Measurements from ENCODE around the gene PLCB4. TPM values are rescaled to one million over a fixed set of nuclear protein-coding genes. Genes with fewer than 3 reads are reported as not detected.

Gene PLCB4
- total RNA-seq (not detected), polyA plus RNA-seq (not detected)

GRCh38 chr20:9068841-9069663 lies at the start of gene PLCB4:
Gene PLCB4, plus strand, starts transcription at chr20:9069087. Its CDS starts 238,728 bp downstream, at chr20:9307815.
- no peak for DNase-seq
- H3K36me3 ChIP-seq (ENCODE audit: insufficient read depth, low read length): no peaks in the 10 kb centered on the region
- H3K27ac ChIP-seq (ENCODE audit: low read depth, low read length): no peak within 1 kb of the TSS
- no peaks in the 10 kb centered on the region for H3K27me3 ChIP-seq (ENCODE audit: insufficient read depth, low read length)
- Mint-ChIP-seq H3K4me3 (peak within 1 kb of the TSS in 1 of 8 donors; percentile 29), H3K4me1 (peaks cover 1 to 5% (median 3%) of the 10 kb centered on the region in 4 donors), H3K9me3 (peaks cover 0 to 22% (median 6%) of the 10 kb centered on the region in 8 donors), H3K27me3 (peaks cover 7 to 12% of the 10 kb centered on the region in 2 donors), H3K27ac (no peak within 1 kb of the TSS), H3K36me3 (no peaks in the 10 kb centered on the region)
- no peaks in the 10 kb centered on the region for H3K4me1 ChIP-seq (ENCODE audit: insufficient read depth, low read length)
- intact Hi-C loops (cut with micrococcal nuclease): no loop called here
- ChIA-PET CTCF (ENCODE audit: partially characterized antibody) (no interaction called here), POLR2A (ENCODE audit: partially characterized antibody) (no interaction called here)
- no peaks in the 10 kb centered on the region for H3K9me3 ChIP-seq (ENCODE audit: control insufficient read depth in 1 of 2, low read length in 2 of 2)
- H3K4me3 ChIP-seq (ENCODE audit: low read length in 2 of 2): no peak within 1 kb of the TSS

GRCh38 chr20:9019833-9020232 lies 49.1 kb upstream of the PLCB4 start:
- H3K27ac Mint-ChIP-seq: no peak overlapping the region
- ChIA-PET CTCF (ENCODE audit: partially characterized antibody) (no interaction called here), POLR2A (ENCODE audit: partially characterized antibody) (no interaction called here)
- no peaks in the 10 kb centered on the region for H3K27me3 ChIP-seq (ENCODE audit: insufficient read depth, low read length)
- no peaks in the 10 kb centered on the region for H3K27me3 Mint-ChIP-seq
- no peaks in the 10 kb centered on the region for H3K36me3 ChIP-seq (ENCODE audit: insufficient read depth, low read length)
- no peak for DNase-seq
- no peaks in the 10 kb centered on the region for H3K4me1 ChIP-seq (ENCODE audit: insufficient read depth, low read length)
- intact Hi-C loops (cut with micrococcal nuclease): no loop called here
- H3K9me3 ChIP-seq (ENCODE audit: control insufficient read depth in 1 of 2, low read length in 2 of 2): no peaks in the 10 kb centered on the region
- H3K27ac ChIP-seq (ENCODE audit: low read depth, low read length): no peak overlapping the region
- no peak overlapping the region for H3K4me3 Mint-ChIP-seq
- H3K36me3 Mint-ChIP-seq: no peaks in the 10 kb centered on the region
- H3K4me1 Mint-ChIP-seq: no peaks in the 10 kb centered on the region
- no peak overlapping the region for H3K4me3 ChIP-seq (ENCODE audit: low read length in 2 of 2)
- H3K9me3 Mint-ChIP-seq: peaks cover 0 to 8% (median 3%) of the 10 kb centered on the region in 8 donors

- H3K4me3 ChIP-seq (ENCODE audit: low read length in 2 of 2): no peak overlapping the region
- CTCF ChIA-PET (ENCODE audit: partially characterized antibody): no interaction called here
- intact Hi-C loops (cut with micrococcal nuclease): no loop called here
These were observed 47.7 kb upstream of the PLCB4 start for GRCh38 chr20:9021216-9021615.

GRCh38 chr20:9021699-9022098 lies 47.2 kb upstream of the PLCB4 start:
- Mint-ChIP-seq H3K36me3 (no peaks in the 10 kb centered on the region), H3K27ac (no peak overlapping the region), H3K27me3 (no peaks in the 10 kb centered on the region), H3K9me3 (peaks cover 0 to 14% (median 3%) of the 10 kb centered on the region in 8 donors), H3K4me3 (no peak overlapping the region), H3K4me1 (no peaks in the 10 kb centered on the region)
- Histone ChIP-seq H3K9me3 (ENCODE audit: control insufficient read depth in 1 of 2, low read length in 2 of 2) (no peaks in the 10 kb centered on the region), H3K27ac (ENCODE audit: low read depth, low read length) (no peak overlapping the region), H3K27me3 (ENCODE audit: insufficient read depth, low read length) (no peaks in the 10 kb centered on the region), H3K36me3 (ENCODE audit: insufficient read depth, low read length) (no peaks in the 10 kb centered on the region), H3K4me3 (ENCODE audit: low read length in 2 of 2) (no peak overlapping the region), H3K4me1 (ENCODE audit: insufficient read depth, low read length) (no peaks in the 10 kb centered on the region)
- intact Hi-C loops (cut with micrococcal nuclease): no loop called here
- POLR2A ChIA-PET (ENCODE audit: partially characterized antibody): no interaction called here
- no peak for DNase-seq
- CTCF ChIA-PET (ENCODE audit: partially characterized antibody): no interaction called here

More at GRCh38 chr20:9021216-9021615, 47.7 kb upstream of the PLCB4 start:
- Histone ChIP-seq H3K9me3 (ENCODE audit: control insufficient read depth in 1 of 2, low read length in 2 of 2) (no peaks in the 10 kb centered on the region), H3K4me1 (ENCODE audit: insufficient read depth, low read length) (no peaks in the 10 kb centered on the region), H3K27me3 (ENCODE audit: insufficient read depth, low read length) (no peaks in the 10 kb centered on the region), H3K27ac (ENCODE audit: low read depth, low read length) (no peak overlapping the region), H3K36me3 (ENCODE audit: insufficient read depth, low read length) (no peaks in the 10 kb centered on the region)
- POLR2A ChIA-PET (ENCODE audit: partially characterized antibody): no interaction called here
- no peaks in the 10 kb centered on the region for H3K36me3 Mint-ChIP-seq
- no peaks in the 10 kb centered on the region for H3K27me3 Mint-ChIP-seq
- DNase-seq: no peak
- no peak overlapping the region for H3K27ac Mint-ChIP-seq
- H3K4me3 Mint-ChIP-seq: no peak overlapping the region
- H3K4me1 Mint-ChIP-seq: no peaks in the 10 kb centered on the region
- H3K9me3 Mint-ChIP-seq: peaks cover 0 to 14% (median 3%) of the 10 kb centered on the region in 8 donors

GRCh38 chr20:9022376-9022775 lies 46.5 kb upstream of the PLCB4 start:
- no peaks in the 10 kb centered on the region for H3K36me3 ChIP-seq (ENCODE audit: insufficient read depth, low read length)
- no peaks in the 10 kb centered on the region for H3K4me1 ChIP-seq (ENCODE audit: insufficient read depth, low read length)
- no peak overlapping the region for H3K27ac ChIP-seq (ENCODE audit: low read depth, low read length)
- no peak overlapping the region for H3K4me3 ChIP-seq (ENCODE audit: low read length in 2 of 2)
- DNase-seq: no peak
- peaks cover 0 to 16% (median 4%) of the 10 kb centered on the region in 8 donors for H3K9me3 Mint-ChIP-seq
- POLR2A ChIA-PET (ENCODE audit: partially characterized antibody): no interaction called here
- H3K36me3 Mint-ChIP-seq: no peaks in the 10 kb centered on the region
- CTCF ChIA-PET (ENCODE audit: partially characterized antibody): no interaction called here
- H3K4me1 Mint-ChIP-seq: no peaks in the 10 kb centered on the region
- H3K27me3 ChIP-seq (ENCODE audit: insufficient read depth, low read length): no peaks in the 10 kb centered on the region
- H3K27me3 Mint-ChIP-seq: no peaks in the 10 kb centered on the region
- intact Hi-C loops (cut with micrococcal nuclease): no loop called here
- H3K4me3 Mint-ChIP-seq: no peak overlapping the region
- H3K27ac Mint-ChIP-seq: no peak overlapping the region
- no peaks in the 10 kb centered on the region for H3K9me3 ChIP-seq (ENCODE audit: control insufficient read depth in 1 of 2, low read length in 2 of 2)

GRCh38 chr20:9024606-9025005 lies 44.3 kb upstream of the PLCB4 start:
- no peak for DNase-seq
- Mint-ChIP-seq H3K27ac (no peak overlapping the region), H3K4me3 (no peak overlapping the region), H3K36me3 (no peaks in the 10 kb centered on the region), H3K4me1 (no peaks in the 10 kb centered on the region), H3K27me3 (no peaks in the 10 kb centered on the region), H3K9me3 (peaks cover 0 to 18% (median 5%) of the 10 kb centered on the region in 8 donors)
- ChIA-PET CTCF (ENCODE audit: partially characterized antibody) (no interaction called here), POLR2A (ENCODE audit: partially characterized antibody) (no interaction called here)
- no peaks in the 10 kb centered on the region for H3K36me3 ChIP-seq (ENCODE audit: insufficient read depth, low read length)
- no peaks in the 10 kb centered on the region for H3K27me3 ChIP-seq (ENCODE audit: insufficient read depth, low read length)
- no peaks in the 10 kb centered on the region for H3K9me3 ChIP-seq (ENCODE audit: control insufficient read depth in 1 of 2, low read length in 2 of 2)
- no peak overlapping the region for H3K27ac ChIP-seq (ENCODE audit: low read depth, low read length)
- intact Hi-C loops (cut with micrococcal nuclease): no loop called here
- no peak overlapping the region for H3K4me3 ChIP-seq (ENCODE audit: low read length in 2 of 2)
- no peaks in the 10 kb centered on the region for H3K4me1 ChIP-seq (ENCODE audit: insufficient read depth, low read length)

GRCh38 chr20:9025011-9025410 lies 43.9 kb upstream of the PLCB4 start:
- DNase-seq: no peak
- Histone ChIP-seq H3K27me3 (ENCODE audit: insufficient read depth, low read length) (no peaks in the 10 kb centered on the region), H3K4me1 (ENCODE audit: insufficient read depth, low read length) (no peaks in the 10 kb centered on the region), H3K9me3 (ENCODE audit: control insufficient read depth in 1 of 2, low read length in 2 of 2) (no peaks in the 10 kb centered on the region), H3K27ac (ENCODE audit: low read depth, low read length) (no peak overlapping the region), H3K4me3 (ENCODE audit: low read length in 2 of 2) (no peak overlapping the region), H3K36me3 (ENCODE audit: insufficient read depth, low read length) (no peaks in the 10 kb centered on the region)
- intact Hi-C loops (cut with micrococcal nuclease): no loop called here
- no peaks in the 10 kb centered on the region for H3K27me3 Mint-ChIP-seq
- CTCF ChIA-PET (ENCODE audit: partially characterized antibody): no interaction called here
- POLR2A ChIA-PET (ENCODE audit: partially characterized antibody): no interaction called here
- no peak overlapping the region for H3K27ac Mint-ChIP-seq
- H3K4me1 Mint-ChIP-seq: no peaks in the 10 kb centered on the region
- H3K9me3 Mint-ChIP-seq: peaks cover 0 to 18% (median 5%) of the 10 kb centered on the region in 8 donors
- H3K36me3 Mint-ChIP-seq: no peaks in the 10 kb centered on the region
- H3K4me3 Mint-ChIP-seq: no peak overlapping the region
